ENCODE results near the gene ACTA2. TPM values are rescaled to one million over a fixed set of nuclear protein-coding genes. Genes with fewer than 3 reads are reported as not detected.

The ACTA2 gene
- total RNA-seq, 2 donors from 2014 or later: not detected

GRCh38 chr10:88983206-88983605 is 30.6 kb upstream of the ACTA2 start:
- H3K4me1 ChIP-seq (ENCODE audit: control insufficient read depth, insufficient read depth, low read length): peaks cover 3% of the 10 kb centered on the region
- DNase-seq: no peak
- Mint-ChIP-seq H3K9me3 (no peaks in the 10 kb centered on the region), H3K27ac (no peak overlapping the region), H3K4me3 (no peak overlapping the region), H3K36me3 (ENCODE audit: low read depth) (no peaks in the 10 kb centered on the region), H3K27me3 (ENCODE audit: insufficient read depth) (peaks cover 4% of the 10 kb centered on the region), H3K4me1 (peaks cover 17% of the 10 kb centered on the region)
- no peaks in the 10 kb centered on the region for H3K36me3 ChIP-seq (ENCODE audit: control insufficient read depth, insufficient read depth, low read length)
- WGBS, 2 experiments (ENCODE audit: insufficient coverage in 1 of 2, insufficient read length in 1 of 2): 100% methylated on average over 2 of the region's 2 CpGs
- no peak overlapping the region for H3K4me3 ChIP-seq (ENCODE audit: low read length)
- peaks cover 9% of the 10 kb centered on the region for H3K27me3 ChIP-seq (ENCODE audit: control insufficient read depth, insufficient read depth, low read length, poor library complexity, severe bottlenecking)
- H3K9ac ChIP-seq (ENCODE audit: extremely low read depth, low read length, poor library complexity, severe bottlenecking): no peak overlapping the region
- H3K9me3 ChIP-seq (ENCODE audit: control insufficient read depth, low read length): no peaks in the 10 kb centered on the region
- TF ChIP-seq CTCF (conservative IDR thresholded peaks at IDR 0.05): no peak
- H3K27ac ChIP-seq (ENCODE audit: low read depth, low read length): no peak overlapping the region

- no peak for DNase-seq
- WGBS, 2 experiments (ENCODE audit: insufficient coverage in 1 of 2, insufficient read length in 1 of 2): 89 to 90% methylated on average over 1 to 2 of the region's 2 CpGs
- Histone ChIP-seq H3K27me3 (ENCODE audit: control insufficient read depth, insufficient read depth, low read length, poor library complexity, severe bottlenecking) (peaks cover under 1% of the 10 kb centered on the region), H3K4me3 (ENCODE audit: low read length) (no peak overlapping the region), H3K27ac (ENCODE audit: low read depth, low read length) (no peak overlapping the region), H3K9me3 (ENCODE audit: control insufficient read depth, low read length) (no peaks in the 10 kb centered on the region), H3K4me1 (ENCODE audit: control insufficient read depth, insufficient read depth, low read length) (peaks cover 3% of the 10 kb centered on the region), H3K9ac (ENCODE audit: extremely low read depth, low read length, poor library complexity, severe bottlenecking) (no peak overlapping the region), H3K36me3 (ENCODE audit: control insufficient read depth, insufficient read depth, low read length) (no peaks in the 10 kb centered on the region)
- H3K36me3 Mint-ChIP-seq (ENCODE audit: low read depth): no peaks in the 10 kb centered on the region
- TF ChIP-seq CTCF (conservative IDR thresholded peaks at IDR 0.05): no peak
- H3K9me3 Mint-ChIP-seq: no peaks in the 10 kb centered on the region
- no peak overlapping the region for H3K4me3 Mint-ChIP-seq
- no peak overlapping the region for H3K27ac Mint-ChIP-seq
- H3K27me3 Mint-ChIP-seq (ENCODE audit: insufficient read depth): no peaks in the 10 kb centered on the region
- H3K4me1 Mint-ChIP-seq: peaks cover 17% of the 10 kb centered on the region
Measured at GRCh38 chr10:88982366-88982765, 29.8 kb upstream of the ACTA2 start.

- 91 to 94% methylated on average over 4 to 5 of the region's 5 CpGs for WGBS, 2 experiments (ENCODE audit: insufficient coverage in 1 of 2, insufficient read length in 1 of 2)
- Mint-ChIP-seq H3K27me3 (ENCODE audit: insufficient read depth) (no peaks in the 10 kb centered on the region), H3K27ac (no peak overlapping the region), H3K36me3 (ENCODE audit: low read depth) (no peaks in the 10 kb centered on the region), H3K4me1 (peaks cover 17% of the 10 kb centered on the region), H3K4me3 (no peak overlapping the region), H3K9me3 (no peaks in the 10 kb centered on the region)
- Histone ChIP-seq H3K27ac (ENCODE audit: low read depth, low read length) (no peak overlapping the region), H3K4me3 (ENCODE audit: low read length) (no peak overlapping the region), H3K4me1 (ENCODE audit: control insufficient read depth, insufficient read depth, low read length) (peaks cover 3% of the 10 kb centered on the region), H3K36me3 (ENCODE audit: control insufficient read depth, insufficient read depth, low read length) (no peaks in the 10 kb centered on the region), H3K9me3 (ENCODE audit: control insufficient read depth, low read length) (no peaks in the 10 kb centered on the region), H3K9ac (ENCODE audit: extremely low read depth, low read length, poor library complexity, severe bottlenecking) (no peak overlapping the region), H3K27me3 (ENCODE audit: control insufficient read depth, insufficient read depth, low read length, poor library complexity, severe bottlenecking) (no peaks in the 10 kb centered on the region)
- TF ChIP-seq CTCF (conservative IDR thresholded peaks at IDR 0.05): no peak
- no peak for DNase-seq
Measured at GRCh38 chr10:88981435-88981834, 28.9 kb upstream of the ACTA2 start.

All from endodermal cell (in vitro differentiated cells).